Ecto neural progenitor cell (in vitro differentiated cells): ENCODE data around the gene ZER1.

ENCODE experiments used
- DNase-seq: peaks from one replicate; pipeline ENCODE4 v3.0.0-alpha.2; 2018; ENCODE audit warnings: low spot score

Gene ZER1

DNA sequence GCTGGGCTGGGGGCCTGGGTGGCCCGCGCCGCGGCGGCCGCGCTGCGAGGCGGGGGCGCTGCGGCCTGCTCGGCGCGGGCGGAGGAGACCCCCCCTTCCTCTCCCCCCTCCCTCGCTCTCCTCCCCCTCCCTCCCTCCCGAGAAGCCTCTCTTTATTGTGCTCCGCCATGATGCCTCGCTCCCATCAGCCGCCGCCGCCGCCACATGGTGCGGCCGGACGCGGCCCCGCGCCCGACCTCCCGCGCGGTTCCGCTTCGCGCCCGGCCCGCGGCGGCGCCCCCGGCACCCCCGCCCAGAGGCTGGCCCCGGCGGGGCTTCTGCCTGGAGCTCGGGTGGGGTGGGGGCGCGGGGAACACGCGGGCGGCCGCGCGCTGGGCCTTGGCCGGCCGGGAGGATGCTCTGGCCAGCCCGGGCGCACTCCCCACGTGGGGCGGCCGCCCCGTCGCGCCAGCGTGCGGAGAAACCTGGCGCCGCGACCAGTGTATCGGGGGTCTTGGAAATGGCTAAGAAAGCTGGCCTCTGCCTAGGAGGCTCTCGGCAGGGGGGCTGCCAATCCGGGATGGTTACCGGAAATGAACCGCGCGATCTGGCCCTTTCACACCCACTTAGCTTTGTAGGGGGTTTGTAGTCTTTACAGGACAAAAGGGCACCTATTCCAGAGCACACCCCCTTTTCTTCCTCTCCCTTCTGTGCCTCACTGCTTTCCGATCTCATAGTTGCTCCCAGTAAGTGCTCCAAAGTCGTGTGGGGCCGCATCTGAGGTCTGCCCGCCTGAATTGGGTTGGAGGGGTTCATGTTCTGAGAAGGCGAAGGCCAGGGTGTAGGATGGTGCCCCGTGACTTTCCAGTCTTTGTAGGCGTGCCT, 81.7 kb downstream of the ZER1 start:
- DNase-seq, result no peak

- DNase-seq, result no peak
Observed at GRCh38 chr9:128689293-128689774, 82.4 kb downstream of the ZER1 start.

DNA sequence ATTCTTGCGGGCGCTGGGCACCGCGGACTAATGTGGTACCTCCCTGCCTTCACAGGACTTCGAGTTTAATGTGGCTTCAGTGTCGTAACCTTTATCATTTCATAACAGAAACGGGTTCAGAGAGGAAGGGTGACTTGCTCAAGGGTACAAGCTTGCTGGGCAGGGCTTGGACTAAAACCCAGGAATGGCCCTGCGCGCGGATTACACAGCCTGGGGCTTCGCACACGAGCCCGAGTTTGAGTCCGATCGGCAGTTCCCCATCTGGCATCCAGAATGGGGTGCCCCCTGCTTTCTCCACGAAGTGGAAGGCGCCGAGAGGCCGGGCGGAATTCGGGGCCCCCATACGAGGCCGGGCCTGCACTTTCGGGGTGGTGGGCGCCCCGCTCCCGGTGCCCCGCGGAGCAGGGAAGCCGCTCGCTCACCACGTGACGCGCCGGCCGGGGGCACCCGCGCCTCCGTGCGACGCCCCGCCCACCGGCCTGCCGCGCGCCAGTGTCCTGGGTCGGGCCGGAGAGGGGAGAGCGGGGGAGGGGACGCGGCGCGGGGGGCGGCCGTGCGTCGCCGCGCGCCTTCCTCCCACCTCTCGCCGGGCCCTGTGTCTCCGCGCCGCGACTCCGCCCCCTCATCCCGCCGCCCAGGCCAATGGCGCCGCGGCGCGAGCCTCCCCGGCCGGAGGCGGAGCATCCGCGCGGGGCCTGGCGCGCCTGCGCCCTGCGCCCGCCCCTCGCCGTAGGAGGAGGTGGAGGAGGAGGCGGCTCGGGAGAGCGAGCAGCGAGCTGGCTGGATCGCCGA, 83.0 kb downstream of the ZER1 start, which contains the start of gene SET:
SET (plus strand) TSS at position 722 of the 792 bp plus-strand sequence. CDS start 361 bp downstream, outside the sequence.
- peak; percentile 95 for DNase-seq

GRCh38 chr9:128687453-128687852, 84.3 kb downstream of the ZER1 start:
- DNase-seq, result no peak

GRCh38 chr9:128685636-128686489, 85.9 kb downstream of the ZER1 start:
- no peak for DNase-seq

DNA sequence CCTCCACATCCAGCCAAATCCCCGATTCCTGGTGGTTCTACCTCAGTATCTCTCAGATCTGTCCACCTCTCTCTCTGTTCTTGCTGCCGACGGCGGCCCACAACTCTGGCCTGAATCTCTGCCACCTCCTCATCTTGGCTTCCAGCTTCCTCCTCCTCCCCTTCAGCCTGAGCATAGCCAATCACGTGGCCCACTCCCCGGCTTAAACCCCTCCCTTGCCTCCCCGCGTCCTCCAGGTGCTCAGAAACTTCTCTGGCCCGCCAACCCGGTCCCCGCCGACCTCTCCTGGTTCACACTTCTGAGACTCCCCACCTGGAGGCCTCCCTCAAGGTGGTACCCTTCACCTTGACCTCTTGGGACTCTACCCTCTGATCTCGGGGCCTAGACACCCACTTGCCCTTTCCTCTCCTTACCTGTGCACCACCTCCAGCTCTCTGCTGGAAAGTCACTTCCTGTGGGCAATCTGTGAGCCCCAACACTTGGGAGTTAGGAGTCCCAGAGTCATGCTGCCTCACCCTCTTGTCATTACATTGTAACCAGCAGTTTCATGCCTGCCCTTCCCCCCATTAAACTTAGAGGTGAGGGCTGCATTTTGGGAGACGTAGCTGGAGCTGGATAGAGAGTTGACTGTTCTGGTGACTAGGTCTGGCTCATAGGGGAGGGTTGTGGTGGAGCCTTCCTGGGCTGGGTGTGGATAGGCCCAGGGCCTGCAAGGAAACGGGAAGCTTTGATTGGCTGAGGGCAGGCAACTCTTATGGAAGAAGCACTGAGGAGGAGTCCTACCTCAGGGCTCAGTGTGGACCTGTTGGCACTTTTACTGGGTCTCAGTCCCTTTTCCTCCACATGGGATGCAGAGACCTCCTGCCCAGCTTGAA, 87.2 kb downstream of the ZER1 start:
- DNase-seq, result peak; percentile 81

GRCh38 chr9:128684065-128684324, 87.7 kb downstream of the ZER1 start:
- DNase-seq, result no peak

- peak; percentile 88 for DNase-seq
Observed at GRCh38 chr9:128683340-128684064, 88.2 kb downstream of the ZER1 start.
